Amniotic epithelial cell (primary cell): Measurements from ENCODE around the gene FIGN.

Experiments
- DNase-seq: peaks from one replicate; pipeline ENCODE4 v3.0.0-alpha.2; 2010; ENCODE audit warnings: low read depth

The FIGN gene

GRCh38 chr2:163735685-163736432 lies at the start of gene FIGN:
TSS of gene FIGN (minus strand) at chr2:163736008. CDS start at chr2:163734927, 1,081 bp downstream.
- DNase-seq: peak; percentile 90

GRCh38 chr2:163785162-163785561 lies 49.4 kb upstream of the FIGN start:
- no peak for DNase-seq

GRCh38 chr2:163779970-163780597 lies 44.3 kb upstream of the FIGN start:
- DNase-seq: no peak

- peak; percentile 93 for DNase-seq
Observed at GRCh38 chr2:163778045-163778781, 42.4 kb upstream of the FIGN start.

GRCh38 chr2:163775304-163775703 lies 39.5 kb upstream of the FIGN start:
- peak; percentile 67 for DNase-seq

- DNase-seq: peak; percentile 91
Observed at GRCh38 chr2:163774862-163775261, 39.1 kb upstream of the FIGN start.

- no peak for DNase-seq
Observed at GRCh38 chr2:163773276-163773675, 37.5 kb upstream of the FIGN start.

GRCh38 chr2:163771596-163771995 lies 35.8 kb upstream of the FIGN start:
- no peak for DNase-seq

GRCh38 chr2:163768881-163769695 lies 33.3 kb upstream of the FIGN start:
- DNase-seq: no peak

GRCh38 chr2:163767097-163767496 lies 31.3 kb upstream of the FIGN start:
- no peak for DNase-seq

- DNase-seq: no peak
Observed at GRCh38 chr2:163764566-163764965, 28.8 kb upstream of the FIGN start.

- no peak for DNase-seq
Observed at GRCh38 chr2:163759013-163759412, 23.2 kb upstream of the FIGN start.

GRCh38 chr2:163757814-163758213 lies 22.0 kb upstream of the FIGN start:
- DNase-seq: no peak

- DNase-seq: no peak
Observed at GRCh38 chr2:163756588-163756987, 20.8 kb upstream of the FIGN start.

GRCh38 chr2:163755366-163755765 lies 19.6 kb upstream of the FIGN start:
- no peak for DNase-seq

- DNase-seq: no peak
Observed at GRCh38 chr2:163753726-163754125, 17.9 kb upstream of the FIGN start.

- DNase-seq: no peak
Observed at GRCh38 chr2:163752267-163752666, 16.5 kb upstream of the FIGN start.

GRCh38 chr2:163751696-163752095 lies 15.9 kb upstream of the FIGN start:
- peak; percentile 16 for DNase-seq

- DNase-seq: peak; percentile 36
Observed at GRCh38 chr2:163748420-163748819, 12.6 kb upstream of the FIGN start.

- DNase-seq: no peak
Observed at GRCh38 chr2:163741435-163741834, 5.6 kb upstream of the FIGN start.

GRCh38 chr2:163737563-163737962 lies 1.8 kb upstream of the FIGN start:
- DNase-seq: no peak

GRCh38 chr2:163737190-163737439 lies 1.3 kb upstream of the FIGN start:
- no peak for DNase-seq
